HepG2 (cell line): ENCODE measurements around the gene ATP1B2. TPM values are rescaled to one million over a fixed set of nuclear protein-coding genes. Genes with fewer than 3 reads are reported as not detected.

Experiments
- ATAC-seq: fragments of 200-7000 bp; cut with Tn5 transposase; 3 replicates; pipeline ENCODE4 v1.9.1; 2020; ENCODE audit warnings: mild to moderate bottlenecking, moderate library complexity
- BruUV-seq: library from RNA; stranded (reverse); fragments of 400-500 nt; replicated peaks from 2 replicates; lab custom pipeline; 2021; lab: Mats Ljungman, UMichigan
- CTCF ChIA-PET: fragments of 300-600 bp; formaldehyde crosslinking; extraction: SDS; loops from one replicate; lab custom pipeline; 2021; ENCODE audit warnings: low total read pairs, inconsistent platforms, low intra/inter-chr PET ratio; lab: Yijun Ruan, JAX
- POLR2A ChIA-PET: fragments of 350-600 bp; sonication (Branson Sonifier 250); formaldehyde crosslinking; loops from one replicate; lab custom pipeline; 2020; ENCODE audit warnings: antibody characterized with exemption, inconsistent platforms; lab: Yijun Ruan, JAX
- DNase-seq: peaks from one replicate; pipeline ENCODE4 v3.0.0-alpha.2; 2015; ENCODE audit warnings: low spot score
- FAIRE-seq: peaks from 3 replicates; lab custom pipeline; 2011; peaks lifted over from hg19 to GRCh38; lab: Jason Lieb, UNC
- H2AFZ ChIP-seq: one replicate; pipeline ENCODE4 v1.6.1; 2011; ENCODE audit warnings: low read length, inconsistent platforms
- H3K27ac ChIP-seq: fragments of 300-600 bp; 3 replicates; pipeline ENCODE4 v1.8.0; 2011; ENCODE audit warnings: mixed run types, mild to moderate bottlenecking, mixed read lengths, low read length, inconsistent platforms; ENCODE audit not compliant: insufficient read depth; ENCODE audit errors: extremely low read length
- H3K27me3 ChIP-seq, 2 experiments: fragments of 200-600 bp in 1 of 2; 2 replicates in 1 of 2; 3 replicates in 1 of 2; pipeline versions ENCODE4 v1.6.0 to v1.8.0; 2011; ENCODE audit warnings: low read length in 2 of 2, mild to moderate bottlenecking in 2 of 2, moderate library complexity in 2 of 2, inconsistent platforms in 1 of 2; ENCODE audit not compliant: insufficient read depth in 2 of 2, control insufficient read depth in 1 of 2
- H3K36me3 ChIP-seq, 2 experiments: fragments of 200-600 bp in 1 of 2; replicated peaks in 1 of 2; 2 replicates in 1 of 2; 3 replicates in 1 of 2; pipeline versions ENCODE4 v1.5.1 to v1.8.0; 2011; ENCODE audit warnings: low read length in 2 of 2, inconsistent platforms in 1 of 2; ENCODE audit not compliant: insufficient read depth in 2 of 2, control insufficient read depth in 1 of 2
- H3K4me1 ChIP-seq: 2 replicates; pipeline ENCODE4 v1.5.1; 2012; ENCODE audit warnings: low read length, inconsistent platforms; ENCODE audit not compliant: insufficient read depth
- H3K4me2 ChIP-seq: 2 replicates; pipeline ENCODE4 v1.6.0; 2011; ENCODE audit warnings: low read depth, low read length, inconsistent platforms
- H3K4me3 ChIP-seq, 3 experiments: fragments of 200-600 bp in 1 of 3; sonication (generic), shearing (Covaris generic) in 1 of 3; replicated peaks in 1 of 3; 2 replicates each; pipeline ENCODE4 v1.5.1; 2011 to 2016; ENCODE audit warnings: low read length in 3 of 3, inconsistent platforms in 2 of 3, low read depth in 2 of 3, mild to moderate bottlenecking in 2 of 3, control low read depth in 1 of 3, mixed read lengths in 1 of 3; ENCODE audit not compliant: insufficient read depth in 1 of 3
- H3K79me2 ChIP-seq: one replicate; pipeline ENCODE4 v1.6.1; 2011; ENCODE audit warnings: low read length, inconsistent platforms; ENCODE audit not compliant: insufficient read depth
- H3K9ac ChIP-seq: 2 replicates; pipeline ENCODE4 v1.6.0; 2011; ENCODE audit warnings: mild to moderate bottlenecking, low read depth, low read length, inconsistent platforms; ENCODE audit not compliant: insufficient read depth
- H3K9me3 ChIP-seq: 2 replicates; pipeline ENCODE4 v1.5.1; 2012; ENCODE audit warnings: mild to moderate bottlenecking, low read length
- H4K20me1 ChIP-seq: 2 replicates; pipeline ENCODE4 v1.6.0; 2011; ENCODE audit warnings: inconsistent platforms, mild to moderate bottlenecking, low read length, moderate library complexity; ENCODE audit not compliant: insufficient read depth
- EP300 ChIP-seq, 3 experiments: sonication (generic) in 1 of 3; formaldehyde crosslinking in 1 of 3; IDR thresholded peaks; 2 replicates each; pipeline versions ENCODE4 v1.5.1 to v1.6.1; 2011 to 2020; ENCODE audit warnings: low read depth in 2 of 3, low read length in 2 of 3, borderline replicate concordance in 1 of 3, improper control_type of control experiment in 1 of 3, mild to moderate bottlenecking in 1 of 3, missing genetic modification reagents in 1 of 3, moderate library complexity in 1 of 3
- HOXA9 ChIP-seq: sonication (generic); formaldehyde crosslinking; IDR thresholded peaks from 2 replicates; pipeline ENCODE4 v1.8.1; 2022; ENCODE audit warnings: missing genetic modification reagents, mild to moderate bottlenecking, moderate library complexity, borderline replicate concordance
- IKZF5 ChIP-seq: IDR thresholded peaks from 2 replicates; pipeline ENCODE4 v1.6.1; 2018; ENCODE audit warnings: missing genetic modification reagents, mild to moderate bottlenecking, missing compliant biosample characterization
- JDP2 ChIP-seq: sonication (generic); formaldehyde crosslinking; IDR thresholded peaks from 2 replicates; pipeline ENCODE4 v1.8.1; 2022; ENCODE audit warnings: missing genetic modification reagents, borderline replicate concordance
- MEIS2 ChIP-seq: sonication (generic); formaldehyde crosslinking; IDR thresholded peaks from 2 replicates; pipeline ENCODE4 v1.9.0; 2021; ENCODE audit warnings: mild to moderate bottlenecking, missing genetic modification reagents
- SRY ChIP-seq: sonication (generic); formaldehyde crosslinking; IDR thresholded peaks from 2 replicates; pipeline ENCODE4 v1.8.0; 2022; ENCODE audit warnings: mild to moderate bottlenecking, missing genetic modification reagents
- THAP9 ChIP-seq: sonication (generic); formaldehyde crosslinking; IDR thresholded peaks from 2 replicates; pipeline ENCODE4; 2020; ENCODE audit warnings: missing genetic modification reagents, mild to moderate bottlenecking, borderline replicate concordance
- ZNF350 ChIP-seq: sonication (generic); formaldehyde crosslinking; IDR thresholded peaks from 2 replicates; pipeline ENCODE4 v1.4.0; 2020; ENCODE audit warnings: mild to moderate bottlenecking, low read depth, missing genetic modification reagents, borderline replicate concordance
- ZNF580 ChIP-seq: IDR thresholded peaks from 2 replicates; pipeline ENCODE4 v1.6.1; 2016; ENCODE audit warnings: low read depth, borderline replicate concordance
- ZNF687 ChIP-seq: sonication (generic); formaldehyde crosslinking; IDR thresholded peaks from 2 replicates; pipeline ENCODE4 v1.5.1; 2020; ENCODE audit warnings: mild to moderate bottlenecking, missing genetic modification reagents, moderate library complexity
- ZSCAN5A ChIP-seq: sonication (generic); formaldehyde crosslinking; IDR thresholded peaks from 2 replicates; pipeline ENCODE4 v1.8.0; 2022; ENCODE audit warnings: mild to moderate bottlenecking, missing genetic modification reagents, borderline replicate concordance
- WGBS: methylation state at CpG from one replicate; pipeline ENCODE4 v1.1.6; 2017; ENCODE audit warnings: low lambda C conversion rate; 5-methylcytosine and 5-hydroxymethylcytosine counted together
- in situ Hi-C: cut with HindIII; loops from 2 replicates; pipeline ENCODE4 v1.10.0; 2017; ENCODE audit warnings: low pct_unique_long_range_greater_than_20kb; ENCODE audit not compliant: extremely low pct_ligation_motif_present
- intact Hi-C: fragments of 100-400 bp; cut with micrococcal nuclease; formaldehyde crosslinking; loops from one replicate; pipeline ENCODE4 v1.10.0; 2022; ENCODE audit not compliant: unreplicated experiment
- polyA plus RNA-seq, 8 experiments: library from polyadenylated mRNA; depleted of rRNA in 3 of 8; stranded (reverse) in 7 of 8; unstranded in 1 of 8; fragments of >200 nt; fragmentation: Illumina TruSeq in 4 of 8; extraction: Trizol in 4 of 8; gene quantifications; 2 replicates each; pipeline versions ENCODE4 v1.2.1 to v1.2.3, GENCODE V29; 2011 to 2016; ENCODE audit warnings: low read depth in 4 of 8, missing spikeins in 1 of 8, mixed read lengths in 1 of 8; ENCODE audit not compliant: insufficient read depth in 1 of 8
- total RNA-seq, 5 experiments: library from RNA; depleted of rRNA; stranded (reverse); fragments of >200 nt; fragmentation: Illumina TruSeq; extraction: Trizol; gene quantifications; 2 replicates each; pipeline ENCODE4 v1.2.3, GENCODE V29; 2016; ENCODE audit warnings: low read depth in 1 of 5

ATP1B2 gene
- total and polyA plus RNA-seq, 2 of the 13 experiments (the other 11 are each of a cell fraction or from before 2014, with no cell fraction given), result not detected

GRCh38 chr17:7629939-7630571 is 20.7 kb upstream of the ATP1B2 start, which contains the start of gene SHBG:
Gene SHBG (plus strand): TSS chr17:7630135. CDS start chr17:7630173, 38 bp downstream.
- CTCF ChIA-PET, result no interaction called here
- no peak for DNase-seq
- no peak for TF ChIP-seq ZNF580
- peak; percentile 87 for TF ChIP-seq ZNF687
- TF ChIP-seq ZNF350 (CRISPR knock-in tag), result peak; percentile 47; the same call in 1 of the 2 replicates
- no peak for TF ChIP-seq MEIS2 (CRISPR knock-in tag)
- no peak for TF ChIP-seq THAP9 (CRISPR knock-in tag)
- peak; percentile 57; the same call in 1 of the 2 replicates for TF ChIP-seq SRY (CRISPR knock-in tag)
- TF ChIP-seq ZSCAN5A (CRISPR knock-in tag), result no peak
- TF ChIP-seq IKZF5 (CRISPR knock-in tag), result no peak
- no peak for TF ChIP-seq JDP2 (CRISPR knock-in tag)
- TF ChIP-seq EP300 (IDR thresholded peaks at IDR 0.05; ENCODE audit: low read depth in 2 of 2, low read length in 2 of 2), result peak in 1 of 2 experiments; percentile 63; a peak in 2 of 4 replicates
- no peak for TF ChIP-seq EP300 (CRISPR knock-in tag; IDR thresholded peaks at IDR 0.05; ENCODE audit: borderline replicate concordance)
- no peak for TF ChIP-seq HOXA9 (CRISPR knock-in tag)

More at GRCh38 chr17:7629939-7630571, 20.7 kb upstream of the ATP1B2 start, which contains the start of gene SHBG:
- H3K79me2 ChIP-seq, result peaks cover 15% of the 10 kb centered on the region
- no peak within 1 kb of the TSS for H2AFZ ChIP-seq
- no peaks in the 10 kb centered on the region for H3K36me3 ChIP-seq
- BruUV-seq, result no TSS peak
- POLR2A ChIA-PET, result interaction anchor here (1.1 to 4.4 kb wide), 8 partner anchors 12 to 226 kb away, joined by 4 to 56 read pairs (median 8); partner anchors contain the start of genes ATP1B2, CD68, FXR2 and MPDU1
- peak within 1 kb of the TSS; percentile 60 for H3K9ac ChIP-seq
- intact Hi-C loops, result loop anchor here (5.0 kb wide), 2 partner anchors 42 to 57 kb away; partner anchors contain the start of genes TP53 and WRAP53
- no peaks in the 10 kb centered on the region; a peak in 1 of 5 replicates for H3K27me3 ChIP-seq
- H3K4me3 ChIP-seq, result peak within 1 kb of the TSS; percentile 38 to 64 (median 39)
- H3K4me2 ChIP-seq, result peak within 1 kb of the TSS; percentile 86
- in situ Hi-C loops, result loop anchor here (5.0 kb wide), 2 partner anchors 57 to 87 kb away; partner anchors contain the start of genes DNAH2, TP53 and WRAP53
- peak within 1 kb of the TSS; percentile 25 for H3K27ac ChIP-seq
- WGBS, result 0% methylated on average over 11 of the region's 13 CpGs
- no peaks in the 10 kb centered on the region for H3K9me3 ChIP-seq
- peaks cover 68% of the 10 kb centered on the region for H3K4me1 ChIP-seq
- FAIRE-seq, result no peak
- peak; percentile 15 for ATAC-seq
- H4K20me1 ChIP-seq, result no peaks in the 10 kb centered on the region
